NCI-H510A treated with DMSO at 0.1 percent for 48 hours (cell line): ENCODE results near the gene RPEL1.
A peak's percentile ranks its signal among the peaks of the same experiment; 100 is the strongest.

Experiments
- DNase-seq: peaks from one replicate; lab custom pipeline; 2025; lab: John Stamatoyannopoulos, UW

The RPEL1 gene

GRCh38 chr10:103280506-103280905 lies 34.8 kb downstream of the RPEL1 start:
- no peak for DNase-seq

- DNase-seq: peak; percentile 86
Measured at GRCh38 chr10:103281753-103282152, 36.1 kb downstream of the RPEL1 start.

GRCh38 chr10:103282961-103283360 lies 37.3 kb downstream of the RPEL1 start:
- no peak for DNase-seq

GRCh38 chr10:103284170-103284569 lies 38.5 kb downstream of the RPEL1 start:
- no peak for DNase-seq

- DNase-seq: no peak
Measured at GRCh38 chr10:103287992-103288391, 42.3 kb downstream of the RPEL1 start.

GRCh38 chr10:103291588-103291987 lies 45.9 kb downstream of the RPEL1 start:
- no peak for DNase-seq

GRCh38 chr10:103295374-103296015 lies 49.8 kb downstream of the RPEL1 start:
- DNase-seq: no peak
